IMR-90 (cell line): ENCODE measurements around the gene DOK1. TPM values are rescaled to one million over a fixed set of nuclear protein-coding genes. Genes with fewer than 3 reads are reported as not detected.
A peak's percentile ranks its signal among the peaks of the same experiment; 100 is the strongest.

Experiments used
- ATAC-seq: fragments of 200-7000 bp; cut with Tn5 transposase; 2 replicates; pipeline ENCODE4 v1.9.1; 2020; ENCODE audit warnings: low read depth, mild to moderate bottlenecking, moderate library complexity
- BruUV-seq: library from RNA; stranded (reverse); fragments of 400-500 nt; replicated peaks from 2 replicates; lab custom pipeline; 2021; lab: Mats Ljungman, UMichigan
- CTCF ChIA-PET: fragments of 300-600 bp; formaldehyde crosslinking; extraction: SDS; loops from one replicate; lab custom pipeline; 2021; ENCODE audit warnings: antibody characterized with exemption; lab: Yijun Ruan, JAX
- POLR2A ChIA-PET: fragments of 300-600 bp; sonication (Branson Sonifier 250); formaldehyde crosslinking; loops from one replicate; lab custom pipeline; 2022; ENCODE audit warnings: antibody characterized with exemption; ENCODE audit not compliant: unreplicated experiment; lab: Charles Lee
- DNase-seq: peaks from one replicate; pipeline ENCODE4 v3.0.0; 2013
- H2AFZ ChIP-seq: replicated peaks from 2 replicates; pipeline ENCODE3; 2013; ENCODE audit warnings: low read length, mild to moderate bottlenecking; ENCODE audit not compliant: poor library complexity
- H2AK5ac ChIP-seq: 2 replicates; pipeline ENCODE4 v1.6.1; 2013; ENCODE audit warnings: low read depth, low read length, inconsistent platforms
- H2AK9ac ChIP-seq: replicated peaks from 2 replicates; pipeline ENCODE3; 2013; ENCODE audit warnings: mild to moderate bottlenecking, low read depth, low read length, moderate library complexity; ENCODE audit not compliant: poor library complexity
- H2BK120ac ChIP-seq: 2 replicates; pipeline ENCODE4 v1.6.1; 2013; ENCODE audit warnings: low read depth, low read length, inconsistent platforms
- H2BK15ac ChIP-seq: 3 replicates; pipeline ENCODE4 v1.6.1; 2013; ENCODE audit warnings: low read depth, low read length, inconsistent platforms
- H2BK20ac ChIP-seq: 2 replicates; pipeline ENCODE4 v1.6.1; 2013; ENCODE audit warnings: low read depth, mild to moderate bottlenecking, inconsistent platforms, low read length, moderate library complexity
- H2BK5ac ChIP-seq: 2 replicates; pipeline ENCODE4 v1.6.1; 2013; ENCODE audit warnings: mild to moderate bottlenecking, low read depth, low read length, inconsistent platforms; ENCODE audit not compliant: poor library complexity, severe bottlenecking
- H3K14ac ChIP-seq: replicated peaks from 2 replicates; pipeline ENCODE4 v1.6.1; 2013; ENCODE audit warnings: low read depth, low read length, inconsistent platforms
- H3K18ac ChIP-seq: 2 replicates; pipeline ENCODE4 v1.6.1; 2013; ENCODE audit warnings: low read depth, low read length, control low read depth
- H3K23ac ChIP-seq: 2 replicates; pipeline ENCODE4 v1.6.1; 2013; ENCODE audit warnings: low read depth, low read length, inconsistent platforms
- H3K27ac ChIP-seq: 2 replicates; pipeline ENCODE4 v1.5.1; 2013; ENCODE audit warnings: mild to moderate bottlenecking, control low read depth, low read length; ENCODE audit not compliant: insufficient read depth
- H3K27me3 ChIP-seq: 2 replicates; pipeline ENCODE4 v1.6.1; 2013; ENCODE audit warnings: low read length; ENCODE audit not compliant: control insufficient read depth, insufficient read depth
- H3K36me3 ChIP-seq: 2 replicates; pipeline ENCODE4 v1.6.1; 2013; ENCODE audit warnings: low read length, mixed read lengths; ENCODE audit not compliant: control insufficient read depth, insufficient read depth
- H3K4ac ChIP-seq: 2 replicates; pipeline ENCODE4 v1.6.1; 2013; ENCODE audit warnings: low read depth, low read length, inconsistent platforms
- H3K4me1 ChIP-seq: 2 replicates; pipeline ENCODE4 v1.6.1; 2013; ENCODE audit warnings: low read length, mixed read lengths; ENCODE audit not compliant: control insufficient read depth, insufficient read depth
- H3K4me2 ChIP-seq: 2 replicates; pipeline ENCODE4 v1.6.1; 2013; ENCODE audit warnings: low read depth, mild to moderate bottlenecking, control low read depth, low read length, moderate library complexity
- H3K4me3 ChIP-seq: 2 replicates; pipeline ENCODE4 v1.5.1; 2013; ENCODE audit warnings: low read depth, mild to moderate bottlenecking, control low read depth, low read length, moderate library complexity; ENCODE audit not compliant: insufficient read depth
- H3K56ac ChIP-seq: 2 replicates; pipeline ENCODE4 v1.6.1; 2013; ENCODE audit warnings: low read length, inconsistent platforms; ENCODE audit not compliant: insufficient read depth; ENCODE audit errors: extremely low read depth
- H3K79me1 ChIP-seq, 2 experiments: 2 replicates each; pipeline ENCODE4 v1.6.1; 2013; ENCODE audit warnings: low read length in 2 of 2, inconsistent platforms in 1 of 2, low read depth in 1 of 2
- H3K9ac ChIP-seq: 2 replicates; pipeline ENCODE4 v1.6.1; 2013; ENCODE audit warnings: low read depth, low read length, control low read depth
- H3K9me1 ChIP-seq: 2 replicates; pipeline ENCODE4 v1.6.1; 2013; ENCODE audit warnings: low read length, inconsistent platforms; ENCODE audit not compliant: insufficient read depth
- H3K9me3 ChIP-seq: 2 replicates; pipeline ENCODE4 v1.6.1; 2013; ENCODE audit warnings: low read length; ENCODE audit not compliant: control insufficient read depth, insufficient read depth
- H4K20me1 ChIP-seq: 2 replicates; pipeline ENCODE4 v1.6.1; 2013; ENCODE audit warnings: low read length, inconsistent platforms; ENCODE audit not compliant: insufficient read depth
- H4K5ac ChIP-seq: 2 replicates; pipeline ENCODE4 v1.6.1; 2013; ENCODE audit warnings: mild to moderate bottlenecking, low read depth, low read length, control low read depth
- H4K8ac ChIP-seq, 2 experiments: 2 replicates each; pipeline ENCODE4 v1.6.1; 2013; ENCODE audit warnings: low read depth in 2 of 2, low read length in 2 of 2, control low read depth in 1 of 2, inconsistent platforms in 1 of 2
- H4K91ac ChIP-seq: 2 replicates; pipeline ENCODE4 v1.6.1; 2013; ENCODE audit warnings: low read depth, low read length, inconsistent platforms; ENCODE audit not compliant: insufficient read depth
- MAZ ChIP-seq: IDR thresholded peaks from 2 replicates; pipeline ENCODE4 v1.6.1; 2012; ENCODE audit warnings: low read depth, mild to moderate bottlenecking, low read length, improper control_type of control experiment, moderate library complexity, borderline replicate concordance
- MXI1 ChIP-seq: IDR thresholded peaks from 2 replicates; pipeline ENCODE4 v1.6.1; 2012; ENCODE audit warnings: low read depth, mild to moderate bottlenecking, low read length, moderate library complexity, borderline replicate concordance
- WGBS, 2 experiments: methylation state at CpG; one replicate each; pipeline versions ENCODE4 v1.1.5 to v1.1.7; 2013; ENCODE audit warnings: missing lambda C conversion rate in 2 of 2; ENCODE audit not compliant: insufficient read length in 1 of 2; ENCODE audit errors: extremely low coverage in 2 of 2; 5-methylcytosine and 5-hydroxymethylcytosine counted together
- dilution Hi-C: fragments of 300-500 bp; cut with HindIII; formaldehyde crosslinking; loops from one replicate; pipeline ENCODE4 v1.14.3; 2018; ENCODE audit warnings: low sequenced_read_pairs; ENCODE audit not compliant: unreplicated experiment
- in situ Hi-C: fragments of 300-500 bp; cut with MboI; formaldehyde crosslinking; loops from 3 replicates; pipeline ENCODE4 v1.14.3; 2019; ENCODE audit warnings: low sequenced_read_pairs, inconsistent platforms, mixed read lengths
- intact Hi-C: fragments of 100-400 bp; cut with micrococcal nuclease; formaldehyde crosslinking; loops from 2 replicates; pipeline ENCODE4 v1.10.0; 2022
- polyA plus RNA-seq, 3 experiments: library from polyadenylated mRNA; depleted of rRNA; stranded (reverse); fragments of >200 nt; gene quantifications; 2 replicates each; pipeline ENCODE4 v1.2.3, GENCODE V29; 2012; ENCODE audit warnings: low replicate concordance in 1 of 3
- total RNA-seq: library from RNA; depleted of rRNA; stranded (reverse); fragments of >200 nt; gene quantifications from 2 replicates; pipeline ENCODE4 v1.2.3, GENCODE V29; 2012

The DOK1 gene
- total and polyA plus RNA-seq, 2 of the 4 experiments (the other 2 are of a cell fraction), result 15.4 to 17.6 TPM

- H3K4me2 ChIP-seq, result peak overlapping the region; percentile 95
- peak overlapping the region; percentile 55 for H4K5ac ChIP-seq
- in situ Hi-C loops, result no loop called here
- peak overlapping the region; percentile 99 for H2AFZ ChIP-seq
- H2BK120ac ChIP-seq, result peak overlapping the region; percentile 49; the same call in 1 of the 2 replicates
- BruUV-seq, result TSS peak; percentile 57
- H2BK20ac ChIP-seq, result no peak overlapping the region
- H2BK15ac ChIP-seq, result no peak overlapping the region
- peak overlapping the region; percentile 73 for H2BK5ac ChIP-seq
- peak overlapping the region; percentile 79 for H4K91ac ChIP-seq
- H3K56ac ChIP-seq, result peak overlapping the region; percentile 92
- dilution Hi-C loops, result no loop called here
- peaks cover 38% of the 10 kb centered on the region for H3K36me3 ChIP-seq
- peak overlapping the region; percentile 93 for H3K9ac ChIP-seq
- H2AK9ac ChIP-seq, result peak overlapping the region; percentile 100
- peak overlapping the region; percentile 90 for H3K4ac ChIP-seq
- peak overlapping the region; percentile 88 for H3K23ac ChIP-seq
- H4K20me1 ChIP-seq, result peaks cover 13% of the 10 kb centered on the region
- H3K14ac ChIP-seq, result peak overlapping the region; percentile 95
- peak overlapping the region; percentile 78 to 95 for H4K8ac ChIP-seq
- ChIA-PET POLR2A (interaction anchor here (0.5 kb wide), 1 partner anchor 120 kb away, joined by 4 read pairs; no protein-coding TSS in a partner anchor), CTCF (interaction anchor here (0.6 kb wide), 1 partner anchor 55 kb away, joined by 4 read pairs; no protein-coding TSS in a partner anchor)
- no peak overlapping the region for H3K18ac ChIP-seq
- H3K79me1 ChIP-seq, result peaks cover 32 to 57% of the 10 kb centered on the region in 2 experiments
- intact Hi-C loops, result loop anchor here (1.0 to 2.0 kb wide), 3 partner anchors 45 to 59 kb away; partner anchors contain the start of gene TTC31
- peak overlapping the region; percentile 93 for H3K4me3 ChIP-seq
- H3K9me1 ChIP-seq, result peaks cover 19% of the 10 kb centered on the region
- H3K27ac ChIP-seq, result peak overlapping the region; percentile 85
- no peaks in the 10 kb centered on the region for H3K27me3 ChIP-seq
- ATAC-seq (no peak), DNase-seq (no peak)
- TF ChIP-seq MXI1 (peak; percentile 28; the same call in 1 of the 2 replicates), MAZ (no peak)
- 1% methylated on average over 16 of the region's 29 CpGs; no CpG with 5 or more reads in 1 of the 2 experiments for WGBS, 2 experiments
- peaks cover 12% of the 10 kb centered on the region for H3K4me1 ChIP-seq
- peak overlapping the region; percentile 96 for H2AK5ac ChIP-seq
- H3K9me3 ChIP-seq, result no peaks in the 10 kb centered on the region
Observed at GRCh38 chr2:74528600-74529356, 25.7 kb upstream of the DOK1 start.
